NCI-H2227 (cell line): ENCODE results near the gene IQGAP1.
"Not testable (repeated sequence)": the region's sequence is repeated elsewhere in the genome, so short reads cannot be mapped to it uniquely, and the experiment has no call there.

Source experiments
- DNase-seq: peaks from one replicate; lab custom pipeline; 2025; ENCODE audit not compliant: unreplicated experiment; lab: John Stamatoyannopoulos, UW

The IQGAP1 gene

GRCh38 chr15:90482124-90483011 lies 94.3 kb downstream of the IQGAP1 start:
- peak; percentile 49 for DNase-seq

GRCh38 chr15:90483012-90483307 lies 94.9 kb downstream of the IQGAP1 start:
- no peak for DNase-seq

GRCh38 chr15:90483637-90484036 lies 95.6 kb downstream of the IQGAP1 start:
- DNase-seq: no peak

- DNase-seq: no peak
Observed at GRCh38 chr15:90487186-90487585, 99.1 kb downstream of the IQGAP1 start.

GRCh38 chr15:90489514-90489913 lies 101.5 kb downstream of the IQGAP1 start:
- DNase-seq: no peak

- no peak for DNase-seq
Observed at GRCh38 chr15:90489944-90490343, 101.9 kb downstream of the IQGAP1 start.

GRCh38 chr15:90493647-90494046 lies 105.6 kb downstream of the IQGAP1 start:
- DNase-seq: no peak

GRCh38 chr15:90495067-90495466 lies 107.0 kb downstream of the IQGAP1 start:
- DNase-seq: no peak

- no peak for DNase-seq
Observed at GRCh38 chr15:90496791-90497190, 108.7 kb downstream of the IQGAP1 start.

- no peak for DNase-seq
Observed at GRCh38 chr15:90497376-90497775, 109.3 kb downstream of the IQGAP1 start.

GRCh38 chr15:90497912-90498311 lies 109.9 kb downstream of the IQGAP1 start:
- peak; percentile 4 for DNase-seq

- no peak for DNase-seq
Observed at GRCh38 chr15:90500171-90500570, 112.1 kb downstream of the IQGAP1 start.

GRCh38 chr15:90501898-90502297 lies 113.9 kb downstream of the IQGAP1 start:
- DNase-seq: no peak

GRCh38 chr15:90510781-90511180 lies 122.7 kb downstream of the IQGAP1 start:
- DNase-seq: not testable (repeated sequence)

GRCh38 chr15:90511211-90511618 lies 123.2 kb downstream of the IQGAP1 start:
- DNase-seq: not testable (repeated sequence)

- DNase-seq: no peak
Observed at GRCh38 chr15:90512276-90512675, 124.2 kb downstream of the IQGAP1 start.

GRCh38 chr15:90512981-90513380 lies 124.9 kb downstream of the IQGAP1 start:
- no peak for DNase-seq

- no peak for DNase-seq
Observed at GRCh38 chr15:90513448-90513847, 125.4 kb downstream of the IQGAP1 start.

GRCh38 chr15:90513893-90514292 lies 125.9 kb downstream of the IQGAP1 start:
- DNase-seq: not testable (repeated sequence)

GRCh38 chr15:90519688-90520087 lies 131.6 kb downstream of the IQGAP1 start:
- no peak for DNase-seq

- no peak for DNase-seq
Observed at GRCh38 chr15:90520365-90520764, 132.3 kb downstream of the IQGAP1 start.

- no peak for DNase-seq
Observed at GRCh38 chr15:90523373-90523772, 135.3 kb downstream of the IQGAP1 start.
